ENCODE measurements around the gene FH. TPM values are rescaled to one million over a fixed set of nuclear protein-coding genes. Genes with fewer than 3 reads are reported as not detected.

The FH gene
- total and polyA plus RNA-seq, 2 of the 13 experiments (the other 11 are each of a cell fraction or from before 2014, with no cell fraction given): 39.2 to 152 TPM

DNA sequence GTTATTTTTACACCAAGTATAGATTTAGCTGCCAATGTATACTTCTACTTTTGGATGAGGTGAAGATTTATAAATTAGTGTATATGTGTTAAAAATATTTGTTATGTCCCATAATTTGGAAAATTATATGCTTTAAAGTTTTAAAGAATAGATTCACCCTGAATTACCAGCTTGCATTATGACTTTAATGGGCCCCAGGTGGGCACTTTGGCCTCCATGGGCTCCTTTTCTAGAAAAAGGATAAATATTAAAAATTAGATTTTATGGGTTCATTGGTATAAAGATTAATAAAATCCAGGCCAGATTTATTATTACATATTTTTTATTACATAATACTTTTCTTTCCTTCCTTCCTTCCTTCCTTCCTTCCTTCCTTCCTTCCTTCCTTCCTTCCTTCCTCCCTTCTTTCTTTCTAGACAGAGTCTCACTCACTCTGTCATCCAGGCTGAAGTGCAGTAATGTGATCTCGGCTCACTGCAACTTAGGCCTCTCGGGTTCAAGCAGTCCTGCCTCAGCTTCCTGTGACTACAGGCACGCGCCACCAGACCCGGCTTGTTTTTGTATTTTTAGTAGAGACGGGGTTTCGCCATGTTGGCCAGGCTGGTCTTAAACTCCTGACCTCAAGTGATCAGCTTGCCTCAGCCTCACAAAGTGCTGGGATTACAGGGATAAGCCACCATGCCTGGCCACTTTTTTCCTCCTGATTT is 34.5 kb upstream of the FH start:
- TF ChIP-seq HDAC1 (CRISPR knock-in tag; IDR thresholded peaks at IDR 0.05): no peak
- TF ChIP-seq ZNF780A (CRISPR knock-in tag; IDR thresholded peaks at IDR 0.05): no peak
- TF ChIP-seq MED13 (CRISPR knock-in tag; IDR thresholded peaks at IDR 0.05): no peak
- no peak for TF ChIP-seq ZFP90 (CRISPR knock-in tag; IDR thresholded peaks at IDR 0.05; ENCODE audit: borderline replicate concordance)
- TF ChIP-seq, protein P1, sequence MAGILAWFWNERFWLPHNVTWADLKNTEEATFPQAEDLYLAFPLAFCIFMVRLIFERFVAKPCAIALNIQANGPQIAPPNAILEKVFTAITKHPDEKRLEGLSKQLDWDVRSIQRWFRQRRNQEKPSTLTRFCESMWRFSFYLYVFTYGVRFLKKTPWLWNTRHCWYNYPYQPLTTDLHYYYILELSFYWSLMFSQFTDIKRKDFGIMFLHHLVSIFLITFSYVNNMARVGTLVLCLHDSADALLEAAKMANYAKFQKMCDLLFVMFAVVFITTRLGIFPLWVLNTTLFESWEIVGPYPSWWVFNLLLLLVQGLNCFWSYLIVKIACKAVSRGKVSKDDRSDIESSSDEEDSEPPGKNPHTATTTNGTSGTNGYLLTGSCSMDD (CRISPR knock-in tag; IDR thresholded peaks at IDR 0.05): no peak
- TF ChIP-seq, protein P2, sequence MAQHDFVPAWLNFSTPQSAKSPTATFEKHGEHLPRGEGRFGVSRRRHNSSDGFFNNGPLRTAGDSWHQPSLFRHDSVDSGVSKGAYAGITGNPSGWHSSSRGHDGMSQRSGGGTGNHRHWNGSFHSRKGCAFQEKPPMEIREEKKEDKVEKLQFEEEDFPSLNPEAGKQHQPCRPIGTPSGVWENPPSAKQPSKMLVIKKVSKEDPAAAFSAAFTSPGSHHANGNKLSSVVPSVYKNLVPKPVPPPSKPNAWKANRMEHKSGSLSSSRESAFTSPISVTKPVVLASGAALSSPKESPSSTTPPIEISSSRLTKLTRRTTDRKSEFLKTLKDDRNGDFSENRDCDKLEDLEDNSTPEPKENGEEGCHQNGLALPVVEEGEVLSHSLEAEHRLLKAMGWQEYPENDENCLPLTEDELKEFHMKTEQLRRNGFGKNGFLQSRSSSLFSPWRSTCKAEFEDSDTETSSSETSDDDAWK (CRISPR knock-in tag; IDR thresholded peaks at IDR 0.05): no peak
- no peaks in the 10 kb centered on the region for H3K9me3 ChIP-seq (ENCODE audit: low read length)
- H3K79me2 ChIP-seq (ENCODE audit: insufficient read depth, low read length): no peaks in the 10 kb centered on the region
- peaks cover 6% of the 10 kb centered on the region; the same call in 1 of the 2 replicates for H3K4me1 ChIP-seq (ENCODE audit: insufficient read depth, low read length)
- BruUV-seq (replicated peaks): no TSS peak
- H2AFZ ChIP-seq (ENCODE audit: low read length): no peak overlapping the region
- no peak for FAIRE-seq
- in situ Hi-C loops (cut with HindIII; ENCODE audit: extremely low pct_ligation_motif_present, low pct_unique_long_range_greater_than_20kb): no loop called here
- no peaks in the 10 kb centered on the region for H3K27me3 ChIP-seq (ENCODE audit: control insufficient read depth in 1 of 2, insufficient read depth in 2 of 2, low read length in 2 of 2)
- no peaks in the 10 kb centered on the region for H3K36me3 ChIP-seq (replicated peaks in 1 of 2; ENCODE audit: control insufficient read depth in 1 of 2, insufficient read depth in 2 of 2, low read length in 2 of 2)
- POLR2A ChIA-PET: no interaction called here
- DNase-seq (ENCODE audit: low spot score): no peak
- no peak overlapping the region for H3K27ac ChIP-seq (ENCODE audit: extremely low read length, insufficient read depth, low read length)
- no peak overlapping the region for H3K4me3 ChIP-seq (replicated peaks in 1 of 3; ENCODE audit: insufficient read depth in 1 of 3, low read depth in 2 of 3, low read length in 3 of 3)
- H3K4me2 ChIP-seq (ENCODE audit: low read depth, low read length): no peak overlapping the region
- no peak for ATAC-seq
- 89% methylated on average over 7 of the region's 7 CpGs for WGBS (ENCODE audit: low lambda C conversion rate)
- intact Hi-C loops (cut with micrococcal nuclease; ENCODE audit: unreplicated experiment): no loop called here
- H4K20me1 ChIP-seq (ENCODE audit: insufficient read depth, low read length): no peaks in the 10 kb centered on the region
- no peak overlapping the region for H3K9ac ChIP-seq (ENCODE audit: insufficient read depth, low read depth, low read length)
- CTCF ChIA-PET (ENCODE audit: low intra/inter-chr PET ratio, low total read pairs): no interaction called here
